Stimulated activated CD4-positive, alpha-beta T cell treated with anti-CD3 and anti-CD28 coated beads, Interleukin-4, amount 100 ng/mL, for 24 hours (primary cell): ENCODE measurements around the gene ESYT1.
"Not testable (repeated sequence)": the region's sequence is repeated elsewhere in the genome, so short reads cannot be mapped to it uniquely, and the experiment has no call there.

Experiments used
- DNase-seq: peaks from one replicate; pipeline ENCODE4 v3.0.0-alpha.2; 2020

Gene ESYT1

GRCh38 chr12:56104815-56105608 is 23.1 kb upstream of the ESYT1 start:
- peak; percentile 33 for DNase-seq

DNA sequence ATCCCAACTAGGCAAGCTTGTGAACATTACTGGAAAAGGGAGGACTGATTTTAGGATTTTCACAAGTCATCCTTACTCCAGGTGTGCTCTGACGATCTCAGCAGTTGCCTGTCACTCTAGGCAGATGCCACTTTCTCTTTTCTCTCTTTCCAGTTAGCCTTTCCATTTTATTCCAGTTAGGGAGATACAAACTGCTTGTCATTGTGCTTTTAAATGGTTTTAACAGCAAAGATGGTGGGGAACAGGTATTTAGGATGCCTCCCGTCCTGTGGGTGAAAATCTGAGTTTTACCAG is 22.5 kb upstream of the ESYT1 start:
- no peak for DNase-seq

GRCh38 chr12:56107242-56107641 is 20.8 kb upstream of the ESYT1 start:
- no peak for DNase-seq

GRCh38 chr12:56110571-56110970 is 17.5 kb upstream of the ESYT1 start:
- no peak for DNase-seq

DNA sequence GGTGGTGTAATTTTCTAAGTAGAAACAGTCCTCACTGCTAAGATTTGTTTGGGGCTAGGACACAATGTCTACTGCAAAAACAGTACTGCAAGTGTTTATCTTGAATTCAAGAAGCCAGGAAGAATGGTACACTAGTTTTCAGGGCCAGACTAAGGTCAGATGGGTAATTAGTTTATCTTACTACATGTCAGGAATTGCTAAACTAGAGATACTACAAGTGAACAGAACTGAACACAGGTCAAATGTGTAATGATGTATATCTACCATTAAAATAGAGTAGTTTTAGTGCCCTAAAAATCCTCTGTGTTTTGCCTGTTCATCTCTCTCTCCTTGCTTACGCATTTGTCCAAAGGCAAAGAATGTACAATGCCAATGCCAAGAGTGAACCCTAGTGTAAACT is 14.0 kb upstream of the ESYT1 start:
- no peak for DNase-seq

DNA sequence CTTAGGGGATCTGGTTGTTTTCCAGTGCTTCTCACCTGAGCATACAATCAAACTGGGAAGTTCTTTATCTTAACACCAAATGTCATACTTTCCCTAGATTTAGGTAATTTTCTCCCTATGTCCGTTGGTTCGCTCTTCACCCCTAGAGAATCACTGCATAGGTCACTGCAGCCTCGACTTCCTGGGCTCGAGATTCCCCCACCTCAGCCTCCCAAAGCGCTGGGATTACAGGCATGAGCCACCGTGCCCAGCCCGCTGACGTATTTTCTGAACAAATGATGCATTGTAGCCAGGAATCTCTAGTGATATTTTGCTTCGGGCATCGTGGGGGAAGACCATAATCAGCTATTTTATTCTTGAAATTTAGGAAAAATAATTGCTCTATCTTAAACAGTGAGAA is 12.7 kb upstream of the ESYT1 start:
- no peak for DNase-seq

DNA sequence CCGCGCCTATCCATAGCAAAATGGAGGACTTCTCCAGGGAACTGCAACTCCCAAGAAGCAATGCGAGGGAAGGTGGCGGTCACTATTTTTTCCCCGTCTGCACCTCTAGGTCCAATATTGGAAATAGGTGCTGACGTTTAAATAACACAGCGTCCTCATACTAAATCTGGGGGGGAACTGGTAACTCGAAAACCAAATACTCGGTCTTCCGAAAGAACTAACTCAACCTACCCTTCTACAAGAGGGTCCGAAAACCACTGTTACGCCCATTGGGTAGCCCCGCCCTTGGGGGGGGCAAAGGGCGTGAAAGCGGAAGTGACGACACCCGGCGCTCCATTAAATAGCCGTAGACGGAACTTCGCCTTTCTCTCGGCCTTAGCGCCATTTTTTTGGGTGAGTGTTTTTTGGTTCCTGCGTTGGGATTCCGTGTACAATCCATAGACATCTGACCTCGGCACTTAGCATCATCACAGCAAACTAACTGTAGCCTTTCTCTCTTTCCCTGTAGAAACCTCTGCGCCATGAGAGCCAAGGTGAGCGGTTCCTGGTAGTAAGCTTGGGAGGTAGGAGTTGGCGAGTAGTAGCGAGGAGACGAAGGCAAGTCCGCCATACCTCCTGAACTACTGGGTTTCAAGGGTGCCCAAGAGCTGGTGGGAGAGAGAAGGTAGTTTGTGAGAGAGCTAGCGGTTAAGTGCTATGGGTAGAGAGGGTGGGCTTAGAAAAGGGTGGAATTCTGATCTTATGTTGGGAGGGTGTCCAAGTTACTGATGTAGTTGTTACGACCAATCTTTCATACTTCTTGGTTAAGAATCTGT is 11.6 kb upstream of the ESYT1 start, which contains the start of gene RPL41:
Gene RPL41, plus strand, starts transcription at position 367 of the 815 bp plus-strand sequence.
- DNase-seq: peak; percentile 94

GRCh38 chr12:56117082-56117706 is 10.9 kb upstream of the ESYT1 start:
- DNase-seq: not testable (repeated sequence)

DNA sequence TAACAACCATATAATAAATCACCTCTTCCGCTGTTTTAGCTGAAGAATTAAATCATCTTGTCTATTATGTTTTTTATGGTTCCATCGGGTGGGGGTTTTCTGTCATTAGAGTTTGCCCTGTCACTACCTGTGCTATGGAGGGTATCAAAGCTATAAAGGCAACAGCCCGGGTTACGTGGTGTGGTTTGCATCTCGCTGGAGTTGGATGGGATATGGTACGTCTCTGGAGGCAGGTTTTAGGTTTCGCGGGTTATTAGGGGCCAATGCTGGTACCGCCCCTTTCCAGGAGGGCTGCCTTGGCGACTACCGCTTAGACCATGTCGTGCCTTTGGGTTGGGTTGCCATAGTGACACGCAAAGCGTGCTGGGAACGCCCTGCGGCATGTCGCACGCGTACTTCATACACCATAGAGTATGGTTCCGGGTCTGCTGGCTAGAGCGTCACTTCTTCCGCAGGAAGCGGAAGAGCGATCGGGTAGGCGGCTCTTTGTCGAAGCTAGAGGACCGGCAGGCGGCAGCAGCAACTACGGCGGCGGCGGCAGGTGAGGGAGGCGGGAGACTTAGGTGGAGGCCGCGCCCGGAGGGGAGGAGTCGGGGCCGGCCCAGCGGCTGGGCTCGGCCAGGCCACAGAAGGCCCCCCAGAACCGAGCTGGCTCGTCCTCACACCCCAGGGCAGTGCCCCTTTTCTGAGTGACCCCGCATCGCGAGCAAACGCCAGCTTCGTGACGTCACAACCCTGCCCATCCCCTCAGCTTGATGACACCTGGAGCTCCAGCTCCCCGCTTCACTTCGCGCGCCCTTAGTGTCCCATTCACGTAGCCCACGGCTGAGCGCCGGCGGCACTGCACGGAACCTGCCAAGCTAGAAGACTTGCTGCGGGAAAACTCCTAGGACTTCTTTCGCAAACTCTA is 10.0 kb upstream of the ESYT1 start, which contains the start of gene ZC3H10:
Gene ZC3H10, plus strand, starts transcription at position 489 of the 910 bp plus-strand sequence. CDS start 2,297 bp downstream, outside the sequence.
- peak; percentile 99 for DNase-seq

- DNase-seq: no peak
These were observed 9.2 kb upstream of the ESYT1 start for GRCh38 chr12:56118688-56119357.

DNA sequence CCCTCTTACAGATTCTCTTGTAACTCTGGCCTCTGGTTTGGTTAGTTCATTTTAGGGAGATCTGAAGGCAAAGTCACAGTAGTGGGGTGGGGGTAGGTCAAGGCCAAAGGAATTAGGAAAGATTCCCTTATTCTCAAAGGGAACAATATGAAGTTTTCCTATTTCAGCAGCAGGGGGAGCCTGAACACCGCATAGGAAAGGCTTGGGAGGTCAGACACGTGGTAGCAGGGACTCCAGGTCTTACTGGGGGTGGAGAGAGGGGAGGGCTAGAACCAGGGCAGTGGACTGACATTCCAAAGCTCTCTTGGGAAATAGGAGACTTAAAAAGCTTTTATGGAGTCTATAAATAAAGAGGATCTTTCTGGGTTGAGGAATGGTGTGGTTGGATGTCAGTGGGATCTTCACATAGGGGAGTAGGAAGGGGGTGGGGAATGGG is 8.7 kb upstream of the ESYT1 start:
- peak; percentile 74 for DNase-seq

DNA sequence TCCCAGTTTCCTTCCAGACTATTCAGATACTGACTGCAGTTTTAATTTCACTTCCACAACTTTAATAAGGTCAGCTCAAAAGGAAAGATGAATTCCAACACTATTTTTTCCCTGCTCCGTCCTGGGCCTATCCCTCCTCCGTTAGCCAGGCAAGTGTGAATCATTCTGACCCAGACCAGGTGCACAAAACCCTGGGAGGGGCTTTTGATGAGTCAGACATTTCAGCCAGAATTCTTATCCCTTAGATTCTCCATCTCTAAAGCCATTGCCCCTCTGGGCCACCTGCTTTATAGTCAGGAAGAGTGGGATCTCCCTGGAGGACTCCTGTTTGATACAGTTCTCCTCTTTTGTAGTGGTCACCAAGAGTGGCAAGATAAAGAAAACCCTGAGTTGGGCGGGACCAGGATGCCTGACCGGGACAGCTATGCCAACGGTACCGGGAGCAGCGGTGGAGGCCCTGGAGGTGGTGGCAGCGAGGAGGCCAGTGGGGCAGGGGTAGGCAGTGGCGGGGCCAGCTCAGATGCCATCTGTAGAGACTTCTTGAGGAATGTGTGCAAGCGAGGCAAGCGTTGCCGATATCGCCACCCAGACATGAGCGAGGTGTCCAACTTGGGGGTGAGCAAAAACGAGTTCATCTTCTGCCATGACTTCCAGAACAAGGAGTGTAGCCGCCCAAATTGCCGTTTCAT is 7.8 kb upstream of the ESYT1 start:
- no peak for DNase-seq

DNA sequence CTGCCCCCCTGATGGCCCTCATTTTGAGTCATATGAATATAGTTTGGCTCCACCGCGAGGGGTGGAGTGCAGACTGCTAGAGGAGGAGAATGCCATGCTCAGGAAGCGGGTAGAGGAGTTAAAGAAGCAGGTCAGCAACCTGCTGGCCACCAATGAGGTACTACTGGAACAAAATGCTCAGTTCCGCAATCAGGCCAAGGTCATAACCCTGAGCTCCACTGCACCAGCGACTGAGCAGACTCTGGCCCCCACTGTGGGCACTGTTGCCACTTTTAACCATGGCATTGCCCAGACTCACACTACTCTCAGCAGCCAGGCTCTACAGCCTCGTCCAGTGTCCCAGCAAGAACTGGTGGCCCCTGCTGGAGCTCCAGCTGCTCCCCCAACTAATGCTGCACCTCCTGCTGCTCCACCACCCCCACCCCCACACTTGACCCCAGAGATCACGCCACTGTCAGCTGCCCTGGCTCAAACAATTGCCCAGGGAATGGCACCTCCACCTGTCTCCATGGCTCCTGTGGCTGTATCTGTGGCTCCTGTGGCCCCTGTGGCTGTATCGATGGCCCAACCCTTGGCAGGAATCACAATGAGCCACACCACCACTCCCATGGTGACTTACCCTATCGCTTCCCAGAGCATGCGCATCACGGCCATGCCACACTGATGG is 6.7 kb upstream of the ESYT1 start:
- no peak for DNase-seq

- DNase-seq: no peak
These were observed 5.4 kb upstream of the ESYT1 start for GRCh38 chr12:56122637-56123036.

- DNase-seq: no peak
These were observed 3.9 kb upstream of the ESYT1 start for GRCh38 chr12:56124133-56124532.

DNA sequence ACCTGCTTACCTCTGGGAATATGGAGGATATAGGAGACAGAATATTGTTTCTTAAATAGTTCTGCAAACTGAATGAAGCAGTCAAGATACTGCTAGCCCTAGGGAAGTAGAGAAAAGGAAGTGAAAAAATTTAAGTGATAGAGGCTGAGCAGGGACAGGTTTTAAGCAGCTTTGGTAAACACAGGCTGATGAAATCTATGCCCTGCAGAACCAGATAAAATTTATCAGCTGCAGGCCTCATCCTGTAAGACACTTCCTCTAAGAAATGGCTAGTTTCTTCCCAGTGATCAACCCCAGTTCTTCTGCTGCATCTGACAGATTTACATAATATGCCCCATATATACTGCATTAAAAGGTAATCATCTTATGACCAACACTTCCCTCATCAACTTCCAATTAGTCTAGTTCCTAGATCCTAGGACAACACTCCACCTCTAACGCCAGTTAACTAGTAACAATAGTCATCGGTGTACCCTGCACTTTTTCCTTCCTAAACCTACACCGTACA is 1.3 kb upstream of the ESYT1 start:
- no peak for DNase-seq

DNA sequence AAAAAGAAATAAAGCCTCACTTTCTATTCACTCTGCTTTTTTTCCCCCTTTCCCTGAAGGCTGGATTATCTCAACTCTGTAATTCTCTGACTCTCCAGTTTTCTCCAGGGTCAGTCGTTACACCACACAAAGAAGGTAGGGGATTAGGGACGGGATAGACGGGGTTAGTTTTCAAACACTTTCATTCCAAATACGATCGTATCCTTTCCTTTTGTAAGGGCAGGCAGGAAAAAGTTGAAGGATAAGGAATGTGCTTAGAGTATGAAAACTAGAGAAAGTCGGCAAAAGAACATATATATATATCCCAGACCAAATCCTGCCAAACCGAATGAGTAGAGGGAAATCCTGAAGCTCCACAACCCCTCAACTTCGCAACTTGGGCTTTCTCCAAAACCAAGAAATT is 581 bp upstream of the ESYT1 start:
- no peak for DNase-seq

DNA sequence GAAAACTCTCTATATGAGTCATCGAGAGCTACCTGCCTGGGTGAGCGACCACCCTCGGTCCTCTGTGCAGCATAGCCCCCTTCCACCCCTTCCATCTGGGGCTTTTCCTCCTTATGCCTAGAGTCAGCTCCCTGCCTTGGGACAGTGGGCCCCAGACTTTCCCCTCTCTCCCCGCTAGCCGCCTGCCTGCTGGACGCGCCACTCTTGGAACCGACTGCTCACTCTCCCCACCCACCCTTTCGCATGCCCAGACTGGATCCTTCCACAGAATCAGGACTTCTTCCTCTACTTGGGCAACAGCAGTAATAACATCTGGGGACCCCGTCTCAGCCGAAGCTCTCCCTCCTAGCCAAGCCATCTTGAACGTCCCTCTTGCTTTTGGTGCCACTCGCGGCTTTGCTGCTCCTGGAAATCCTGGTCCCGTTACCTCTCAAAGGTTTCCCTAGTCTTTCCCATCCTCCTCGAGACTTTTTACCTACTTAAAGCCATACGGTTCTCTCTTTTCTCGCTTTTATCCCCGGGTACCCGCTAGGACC is 671 bp downstream of the ESYT1 start:
- peak; percentile 23 for DNase-seq

DNA sequence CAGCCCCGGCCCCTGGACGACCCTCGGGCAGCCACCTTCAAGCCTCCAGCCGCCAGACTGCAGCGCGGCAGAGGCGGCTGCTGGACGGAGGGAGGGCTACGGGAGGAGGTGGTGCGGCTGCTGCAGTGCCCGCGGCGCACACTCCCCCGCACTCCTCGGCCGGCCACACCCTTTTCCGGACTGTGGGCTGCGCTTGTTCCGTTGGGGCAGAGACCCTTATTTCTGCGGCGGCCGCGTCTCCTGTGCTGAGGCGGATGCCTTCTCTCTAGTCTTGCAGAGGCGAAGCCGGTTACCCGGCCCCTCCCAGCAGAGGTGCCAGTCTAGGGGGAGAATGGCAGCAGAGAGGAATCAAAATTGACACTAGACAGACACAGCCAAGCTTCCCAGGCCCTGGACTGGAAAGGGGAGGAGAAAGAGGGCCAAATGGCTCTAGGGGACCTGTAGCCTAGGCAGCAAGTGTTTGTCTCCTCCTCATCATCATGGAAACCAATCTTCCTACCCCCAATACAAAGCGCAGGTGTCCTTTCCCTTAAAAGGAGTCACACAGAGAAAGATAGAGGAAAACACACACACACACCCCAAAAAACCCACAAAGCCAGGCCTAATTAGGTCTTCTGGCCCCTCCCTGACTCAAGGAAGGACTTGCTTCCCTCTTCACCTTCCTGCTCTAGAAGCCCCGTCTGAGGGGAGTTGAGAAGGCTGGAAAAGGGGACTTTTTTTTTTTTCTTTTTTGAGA is 1.3 kb downstream of the ESYT1 start:
- peak; percentile 65 for DNase-seq
